Measurements from ENCODE around the gene NOP53.

GRCh38 chr19:47697863-47698609 lies 47.3 kb upstream of the NOP53 start:
- TF ChIP-seq CTCF (IDR thresholded peaks at IDR 0.05) (peak; percentile 93), ELF4 (CRISPR knock-in tag; IDR thresholded peaks at IDR 0.05; ENCODE audit: low read depth) (no peak), ZSCAN18 (CRISPR knock-in tag; IDR thresholded peaks at IDR 0.05) (no peak), ATF3 (CRISPR knock-in tag; conservative IDR thresholded peaks at IDR 0.05) (no peak), ZNF512 (CRISPR knock-in tag; IDR thresholded peaks at IDR 0.05; ENCODE audit: borderline replicate concordance) (no peak), ZNF121 (CRISPR knock-in tag; IDR thresholded peaks at IDR 0.05) (peak; percentile 99)

Measured in WTC11 (cell line).